Measurements from ENCODE around the gene RNF213.

Gene RNF213

GRCh38 chr17:80429356-80430275 lies 169.0 kb downstream of the RNF213 start:
- no peak for DNase-seq (ENCODE audit: low read depth)
- TF ChIP-seq, protein P1, sequence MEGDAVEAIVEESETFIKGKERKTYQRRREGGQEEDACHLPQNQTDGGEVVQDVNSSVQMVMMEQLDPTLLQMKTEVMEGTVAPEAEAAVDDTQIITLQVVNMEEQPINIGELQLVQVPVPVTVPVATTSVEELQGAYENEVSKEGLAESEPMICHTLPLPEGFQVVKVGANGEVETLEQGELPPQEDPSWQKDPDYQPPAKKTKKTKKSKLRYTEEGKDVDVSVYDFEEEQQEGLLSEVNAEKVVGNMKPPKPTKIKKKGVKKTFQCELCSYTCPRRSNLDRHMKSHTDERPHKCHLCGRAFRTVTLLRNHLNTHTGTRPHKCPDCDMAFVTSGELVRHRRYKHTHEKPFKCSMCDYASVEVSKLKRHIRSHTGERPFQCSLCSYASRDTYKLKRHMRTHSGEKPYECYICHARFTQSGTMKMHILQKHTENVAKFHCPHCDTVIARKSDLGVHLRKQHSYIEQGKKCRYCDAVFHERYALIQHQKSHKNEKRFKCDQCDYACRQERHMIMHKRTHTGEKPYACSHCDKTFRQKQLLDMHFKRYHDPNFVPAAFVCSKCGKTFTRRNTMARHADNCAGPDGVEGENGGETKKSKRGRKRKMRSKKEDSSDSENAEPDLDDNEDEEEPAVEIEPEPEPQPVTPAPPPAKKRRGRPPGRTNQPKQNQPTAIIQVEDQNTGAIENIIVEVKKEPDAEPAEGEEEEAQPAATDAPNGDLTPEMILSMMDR (conservative IDR thresholded peaks at IDR 0.05; ENCODE audit: low read depth, low read length), result no peak
- H3K4me3 ChIP-seq (ENCODE audit: low read length), result no peak overlapping the region

GRCh38 chr17:80430446-80431245 lies 170.0 kb downstream of the RNF213 start:
- H3K4me3 ChIP-seq (ENCODE audit: low read length), result no peak overlapping the region
- TF ChIP-seq, protein P1 (conservative IDR thresholded peaks at IDR 0.05; ENCODE audit: low read depth, low read length), result no peak
- no peak for DNase-seq (ENCODE audit: low read depth)

DNA sequence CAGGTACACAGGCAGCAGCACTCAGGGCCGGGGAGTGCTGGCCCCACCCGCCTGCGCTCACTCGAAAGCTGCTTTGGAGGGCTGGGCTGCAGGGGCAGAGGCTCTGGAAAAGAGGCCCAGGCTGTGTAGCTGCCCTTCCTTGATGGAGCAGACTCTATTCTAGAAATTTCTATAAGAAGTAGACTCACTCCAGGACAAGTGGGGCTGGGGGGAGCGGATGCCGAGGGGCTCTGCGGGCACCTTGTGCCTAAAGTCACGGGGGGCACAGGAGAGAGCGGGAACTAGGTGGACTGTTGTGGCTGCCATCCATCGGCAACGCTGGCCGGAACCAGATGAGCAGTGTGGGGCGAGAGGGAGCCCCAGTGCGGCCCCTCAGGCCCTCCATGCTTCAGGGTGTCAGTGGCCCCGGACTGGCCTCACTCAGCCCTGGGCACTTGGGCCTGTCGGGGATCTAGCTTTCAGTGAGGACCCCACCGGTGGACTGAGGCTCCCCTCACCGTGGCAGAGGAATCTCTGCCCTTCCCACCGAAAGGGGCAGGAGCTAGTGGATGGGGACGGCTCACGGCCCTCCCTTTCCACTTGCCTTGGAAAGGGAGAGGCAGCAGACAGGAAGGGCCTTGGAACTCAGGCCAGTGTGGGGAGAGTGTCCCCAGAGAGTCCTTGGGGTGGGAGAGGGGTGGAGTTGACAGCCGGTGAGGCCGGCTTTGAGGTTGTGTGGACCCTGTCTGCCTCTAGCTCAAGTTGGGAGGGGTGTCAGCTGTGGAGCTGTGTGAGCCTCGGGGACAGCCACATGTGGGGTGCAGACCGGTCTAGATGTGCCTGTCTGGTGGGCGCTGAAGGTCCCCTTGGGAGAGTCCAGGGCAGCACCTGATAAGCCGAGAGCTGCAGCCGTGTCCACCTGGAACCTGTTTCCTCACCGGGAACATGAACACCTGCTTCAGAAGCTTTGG lies 170.9 kb downstream of the RNF213 start:
- no peak overlapping the region for H3K4me3 ChIP-seq (ENCODE audit: low read length)
- TF ChIP-seq, protein P1 (conservative IDR thresholded peaks at IDR 0.05; ENCODE audit: low read depth, low read length), result no peak
- DNase-seq (ENCODE audit: low read depth), result no peak

- no peak for DNase-seq (ENCODE audit: low read depth)
- no peak overlapping the region for H3K4me3 ChIP-seq (ENCODE audit: low read length)
- TF ChIP-seq, protein P1 (conservative IDR thresholded peaks at IDR 0.05; ENCODE audit: low read depth, low read length), result no peak
Observed at GRCh38 chr17:80432350-80432955, 171.8 kb downstream of the RNF213 start.

DNA sequence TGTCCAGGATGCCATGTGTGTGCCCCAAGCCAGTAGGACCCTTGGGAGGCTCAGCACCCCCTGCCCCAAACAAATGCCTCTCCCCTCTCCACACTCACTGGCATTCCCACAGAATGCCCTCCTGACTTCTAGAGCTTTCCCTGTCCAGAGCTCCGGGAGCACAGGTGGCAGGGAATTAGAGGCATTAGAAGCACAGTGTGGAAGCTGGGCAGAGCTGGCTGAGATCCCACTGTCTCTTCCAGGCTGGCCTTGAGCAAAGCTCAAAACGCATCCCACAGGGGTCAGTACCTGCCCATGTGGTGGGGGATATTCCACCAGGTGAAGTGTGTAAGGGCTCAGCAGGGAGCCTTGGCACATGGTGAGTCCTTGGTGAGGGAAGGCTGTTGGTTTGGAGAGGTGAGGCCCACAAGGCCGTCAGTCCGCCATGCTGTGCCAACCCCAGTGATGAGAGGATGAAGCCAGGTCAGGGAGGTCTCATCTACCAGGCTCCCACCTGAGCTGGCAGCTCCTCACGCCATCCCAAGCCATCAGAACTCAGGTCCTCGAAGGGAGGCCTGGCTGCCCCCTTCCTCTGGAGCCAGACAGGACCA lies 172.4 kb downstream of the RNF213 start:
- no peak for DNase-seq (ENCODE audit: low read depth)
- TF ChIP-seq, protein P1 (conservative IDR thresholded peaks at IDR 0.05; ENCODE audit: low read depth, low read length), result no peak
- H3K4me3 ChIP-seq (ENCODE audit: low read length), result no peak overlapping the region
